ENCODE data around the gene NPEPL1. TPM values are rescaled to one million over a fixed set of nuclear protein-coding genes. Genes with fewer than 3 reads are reported as not detected.

The NPEPL1 gene
- total RNA-seq, 6 donors from 2014 or later: 19.4 to 198 (median 50.9) TPM

DNA sequence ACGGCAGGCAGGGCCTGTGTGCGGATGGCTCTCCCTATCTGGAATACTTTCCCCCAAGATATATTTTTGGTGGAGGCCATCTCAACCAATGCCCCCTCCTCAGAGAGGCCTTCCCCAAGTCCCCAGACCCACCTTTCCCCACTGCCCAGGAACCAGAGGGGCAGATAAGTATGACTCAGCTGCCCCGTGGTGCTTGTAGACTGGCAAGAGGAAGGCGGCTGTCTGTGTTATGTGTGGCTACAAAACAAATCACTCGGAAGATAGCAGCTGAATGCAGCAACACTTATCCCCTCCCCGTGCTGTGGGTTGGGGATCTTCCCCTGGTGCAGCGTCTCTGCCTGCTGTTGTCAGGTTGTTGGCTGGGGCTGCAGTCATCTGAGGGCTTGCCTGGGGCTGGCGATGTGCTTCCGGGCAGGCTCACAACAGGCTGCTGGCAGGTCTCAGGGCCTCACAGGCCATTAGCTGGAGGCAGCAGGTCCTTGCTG lies 7.1 kb downstream of the NPEPL1 start:
- H3K27ac ChIP-seq: no peak overlapping the region
- 74 to 96% methylated on average over 4 to 8 of the region's 9 CpGs for WGBS, 2 donors
- peaks cover 0 to 2% (median 1%) of the 10 kb centered on the region in 4 donors for H3K4me1 ChIP-seq
- TF ChIP-seq POLR2AphosphoS5 (IDR thresholded peaks at IDR 0.05) (no peak), POLR2A (IDR thresholded peaks at IDR 0.05) (no peak), EP300 (IDR thresholded peaks at IDR 0.05) (no peak)
- TF ChIP-seq, protein P1, sequence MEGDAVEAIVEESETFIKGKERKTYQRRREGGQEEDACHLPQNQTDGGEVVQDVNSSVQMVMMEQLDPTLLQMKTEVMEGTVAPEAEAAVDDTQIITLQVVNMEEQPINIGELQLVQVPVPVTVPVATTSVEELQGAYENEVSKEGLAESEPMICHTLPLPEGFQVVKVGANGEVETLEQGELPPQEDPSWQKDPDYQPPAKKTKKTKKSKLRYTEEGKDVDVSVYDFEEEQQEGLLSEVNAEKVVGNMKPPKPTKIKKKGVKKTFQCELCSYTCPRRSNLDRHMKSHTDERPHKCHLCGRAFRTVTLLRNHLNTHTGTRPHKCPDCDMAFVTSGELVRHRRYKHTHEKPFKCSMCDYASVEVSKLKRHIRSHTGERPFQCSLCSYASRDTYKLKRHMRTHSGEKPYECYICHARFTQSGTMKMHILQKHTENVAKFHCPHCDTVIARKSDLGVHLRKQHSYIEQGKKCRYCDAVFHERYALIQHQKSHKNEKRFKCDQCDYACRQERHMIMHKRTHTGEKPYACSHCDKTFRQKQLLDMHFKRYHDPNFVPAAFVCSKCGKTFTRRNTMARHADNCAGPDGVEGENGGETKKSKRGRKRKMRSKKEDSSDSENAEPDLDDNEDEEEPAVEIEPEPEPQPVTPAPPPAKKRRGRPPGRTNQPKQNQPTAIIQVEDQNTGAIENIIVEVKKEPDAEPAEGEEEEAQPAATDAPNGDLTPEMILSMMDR (IDR thresholded peaks at IDR 0.05): no peak
- peaks cover 15 to 95% (median 66%) of the 10 kb centered on the region in 4 donors for H3K36me3 ChIP-seq
- ATAC-seq (ENCODE audit: low FRiP score in 2 of 2) (no peak), DNase-seq (peak in 1 of 2 donors; percentile 14)
- no peaks in the 10 kb centered on the region for H3K27me3 ChIP-seq
- H3K9me3 ChIP-seq: no peaks in the 10 kb centered on the region
- H3K4me3 ChIP-seq: no peak overlapping the region

DNA sequence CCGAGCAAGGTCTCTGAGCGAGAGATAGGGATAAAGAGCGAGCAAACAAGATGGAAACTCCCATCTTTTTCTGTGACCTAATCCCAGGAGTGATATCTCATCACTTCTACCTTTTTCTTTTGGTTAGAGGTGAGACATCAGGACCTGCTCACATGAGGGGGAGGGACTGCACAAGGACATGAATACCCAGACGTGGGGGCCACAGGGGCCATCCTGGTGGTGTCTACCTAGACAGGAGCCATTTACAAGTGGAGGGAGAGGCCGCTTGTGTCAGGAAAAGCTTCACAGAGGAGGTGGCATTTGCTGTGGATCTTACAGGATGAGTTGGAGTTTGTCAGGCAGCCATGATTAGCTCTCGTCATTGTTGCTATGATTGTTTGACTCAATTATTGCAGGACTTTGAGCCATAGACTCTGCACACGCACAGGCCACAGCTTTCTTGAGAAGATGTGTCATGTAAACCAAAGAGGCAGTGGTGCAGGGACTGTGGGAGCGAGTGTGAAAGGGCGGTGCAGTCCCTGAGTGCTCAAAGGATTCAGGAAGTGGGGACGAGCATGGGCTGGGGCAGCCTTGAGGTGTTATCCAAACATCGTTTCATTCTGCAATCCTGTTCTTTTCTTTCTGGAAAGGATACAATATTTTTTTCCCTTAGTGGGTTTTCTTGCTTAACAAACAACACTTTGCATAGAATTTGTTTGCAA lies 7.7 kb downstream of the NPEPL1 start:
- ATAC-seq (ENCODE audit: low FRiP score in 2 of 2) (no peak), DNase-seq (peak in 1 of 2 donors; percentile 14)
- H3K4me1 ChIP-seq: no peaks in the 10 kb centered on the region
- H3K27me3 ChIP-seq: no peaks in the 10 kb centered on the region
- whole genome bisulfite sequencing, 2 donors: 75 to 87% methylated on average over 11 of the region's 11 CpGs
- H3K9me3 ChIP-seq: no peaks in the 10 kb centered on the region
- no peak overlapping the region for H3K27ac ChIP-seq
- TF ChIP-seq POLR2AphosphoS5 (IDR thresholded peaks at IDR 0.05): no peak
- TF ChIP-seq, protein P1 (IDR thresholded peaks at IDR 0.05): no peak
- no peak for TF ChIP-seq EP300 (IDR thresholded peaks at IDR 0.05)
- no peak for TF ChIP-seq POLR2A (IDR thresholded peaks at IDR 0.05)
- no peak overlapping the region for H3K4me3 ChIP-seq
- H3K36me3 ChIP-seq: peaks cover 15 to 99% (median 66%) of the 10 kb centered on the region in 4 donors

DNA sequence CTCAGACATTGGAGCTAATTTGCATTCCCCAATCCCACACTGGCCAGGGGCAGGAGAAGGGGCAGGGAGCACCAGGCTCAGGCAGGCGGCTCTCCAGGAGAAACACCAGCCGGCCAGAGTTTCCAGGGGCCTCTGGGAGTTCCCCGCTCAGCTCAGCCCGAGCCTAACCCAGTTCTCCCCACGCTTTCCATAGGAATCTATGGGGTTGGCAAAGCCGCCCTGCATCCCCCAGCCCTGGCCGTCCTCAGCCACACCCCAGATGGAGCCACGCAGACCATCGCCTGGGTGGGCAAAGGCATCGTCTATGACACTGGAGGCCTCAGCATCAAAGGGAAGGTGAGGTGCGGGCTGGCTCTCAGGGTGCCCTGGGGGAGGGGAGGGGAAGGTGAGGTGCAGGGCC lies 8.2 kb downstream of the NPEPL1 start:
- no peaks in the 10 kb centered on the region for H3K9me3 ChIP-seq
- no peak overlapping the region for H3K27ac ChIP-seq
- DNase-seq (no peak), ATAC-seq (ENCODE audit: low FRiP score in 2 of 2) (no peak)
- no peak for TF ChIP-seq POLR2AphosphoS5 (IDR thresholded peaks at IDR 0.05)
- TF ChIP-seq, protein P1 (IDR thresholded peaks at IDR 0.05): no peak
- no peak for TF ChIP-seq POLR2A (IDR thresholded peaks at IDR 0.05)
- H3K4me3 ChIP-seq: no peak overlapping the region
- H3K27me3 ChIP-seq: no peaks in the 10 kb centered on the region
- 84 to 93% methylated on average over 11 of the region's 11 CpGs for WGBS, 2 donors
- peaks cover 15 to 98% (median 62%) of the 10 kb centered on the region in 4 donors for H3K36me3 ChIP-seq
- no peaks in the 10 kb centered on the region for H3K4me1 ChIP-seq

DNA sequence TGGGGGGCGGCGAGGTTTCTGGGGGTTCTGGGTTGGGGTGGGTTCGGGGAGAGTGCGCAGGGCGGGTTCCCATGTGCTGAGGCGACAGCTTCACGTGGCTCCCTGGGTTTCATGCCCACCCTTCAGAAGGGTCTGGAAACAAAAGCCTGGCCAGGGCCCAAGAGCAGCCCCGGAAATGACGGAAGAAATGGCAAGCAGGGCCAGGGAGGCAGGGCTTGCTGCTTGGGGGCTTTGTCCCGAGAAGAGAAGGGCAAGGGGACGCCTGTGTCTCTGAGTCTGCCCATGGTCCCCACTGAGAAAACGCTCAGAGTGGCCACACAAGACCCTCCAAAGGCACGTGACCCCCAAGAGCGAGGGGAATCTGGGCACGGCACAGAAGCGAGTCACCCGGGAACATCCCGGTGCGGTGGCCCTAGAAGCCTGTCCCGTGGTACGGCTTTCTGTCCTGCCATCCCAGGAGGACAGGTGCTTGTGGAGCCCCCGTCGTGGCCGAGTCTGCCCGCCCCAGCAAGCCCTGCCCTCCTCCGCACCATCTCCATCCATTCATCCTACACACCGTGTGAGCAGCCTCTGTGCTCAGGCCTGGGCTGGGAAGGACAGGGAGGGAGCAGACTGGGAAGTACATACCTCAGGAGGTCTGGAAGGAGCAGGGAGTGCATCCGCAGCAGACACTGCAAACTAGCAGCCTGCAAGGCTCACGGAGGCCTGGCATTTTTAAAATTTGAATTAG lies 9.0 kb downstream of the NPEPL1 start:
- no peaks in the 10 kb centered on the region for H3K9me3 ChIP-seq
- H3K27ac ChIP-seq: no peak overlapping the region
- DNase-seq (no peak), ATAC-seq (ENCODE audit: low FRiP score in 2 of 2) (no peak)
- H3K36me3 ChIP-seq: peaks cover 15 to 94% (median 56%) of the 10 kb centered on the region in 4 donors
- H3K4me1 ChIP-seq: no peaks in the 10 kb centered on the region
- H3K4me3 ChIP-seq: no peak overlapping the region
- WGBS, 2 donors: 93% methylated on average over 20 to 29 of the region's 29 CpGs
- H3K27me3 ChIP-seq: no peaks in the 10 kb centered on the region
- no peak for TF ChIP-seq POLR2A (IDR thresholded peaks at IDR 0.05)
- no peak for TF ChIP-seq EP300 (IDR thresholded peaks at IDR 0.05)
- no peak for TF ChIP-seq POLR2AphosphoS5 (IDR thresholded peaks at IDR 0.05)
- TF ChIP-seq, protein P1 (IDR thresholded peaks at IDR 0.05): no peak
